Measurements from ENCODE around the gene ZNF48.

The ZNF48 gene

GRCh38 chr16:30378236-30379157, 16.7 kb upstream of the ZNF48 start:
- H4K20me1 ChIP-seq (ENCODE audit: insufficient read depth, low read length) = no peaks in the 10 kb centered on the region
- H3K9me3 ChIP-seq (replicated peaks; ENCODE audit: insufficient read depth, low read length) = no peaks in the 10 kb centered on the region
- peak overlapping the region; percentile 93 for H3K9ac ChIP-seq (ENCODE audit: low read length)
- H3K27ac ChIP-seq (ENCODE audit: low read length) = peak overlapping the region; percentile 98
- peak overlapping the region; percentile 43; the same call in 1 of the 2 replicates for H2AFZ ChIP-seq (ENCODE audit: low read length)
- peaks cover 35% of the 10 kb centered on the region for H3F3A ChIP-seq (ENCODE audit: insufficient read depth, low read length)
- TF ChIP-seq, protein P1, sequence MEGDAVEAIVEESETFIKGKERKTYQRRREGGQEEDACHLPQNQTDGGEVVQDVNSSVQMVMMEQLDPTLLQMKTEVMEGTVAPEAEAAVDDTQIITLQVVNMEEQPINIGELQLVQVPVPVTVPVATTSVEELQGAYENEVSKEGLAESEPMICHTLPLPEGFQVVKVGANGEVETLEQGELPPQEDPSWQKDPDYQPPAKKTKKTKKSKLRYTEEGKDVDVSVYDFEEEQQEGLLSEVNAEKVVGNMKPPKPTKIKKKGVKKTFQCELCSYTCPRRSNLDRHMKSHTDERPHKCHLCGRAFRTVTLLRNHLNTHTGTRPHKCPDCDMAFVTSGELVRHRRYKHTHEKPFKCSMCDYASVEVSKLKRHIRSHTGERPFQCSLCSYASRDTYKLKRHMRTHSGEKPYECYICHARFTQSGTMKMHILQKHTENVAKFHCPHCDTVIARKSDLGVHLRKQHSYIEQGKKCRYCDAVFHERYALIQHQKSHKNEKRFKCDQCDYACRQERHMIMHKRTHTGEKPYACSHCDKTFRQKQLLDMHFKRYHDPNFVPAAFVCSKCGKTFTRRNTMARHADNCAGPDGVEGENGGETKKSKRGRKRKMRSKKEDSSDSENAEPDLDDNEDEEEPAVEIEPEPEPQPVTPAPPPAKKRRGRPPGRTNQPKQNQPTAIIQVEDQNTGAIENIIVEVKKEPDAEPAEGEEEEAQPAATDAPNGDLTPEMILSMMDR (IDR thresholded peaks at IDR 0.05; ENCODE audit: low read length) = no peak; the same call in 1 of the 2 replicates
- TF ChIP-seq EZH2 (optimal IDR thresholded peaks at IDR 0.05; ENCODE audit: low read depth, low read length) (no peak), EZH2phosphoT487 (IDR thresholded peaks at IDR 0.05; ENCODE audit: low read length) (no peak)
- H3K4me1 ChIP-seq (ENCODE audit: low read length) = peaks cover 34% of the 10 kb centered on the region
- H3K27me3 ChIP-seq (replicated peaks; ENCODE audit: insufficient read depth, low read length) = no peaks in the 10 kb centered on the region
- no peaks in the 10 kb centered on the region for H3K36me3 ChIP-seq (replicated peaks; ENCODE audit: insufficient read depth, low read length)
- peaks cover 36% of the 10 kb centered on the region for H3K79me2 ChIP-seq (ENCODE audit: low read length)
- peak overlapping the region; percentile 85 for H3K4me3 ChIP-seq (ENCODE audit: low read length)
- H3K9me2 ChIP-seq (replicated peaks; ENCODE audit: insufficient read depth, low read length) = no peaks in the 10 kb centered on the region
- peak; percentile 98 for DNase-seq
- peak overlapping the region; percentile 95 for H3K4me2 ChIP-seq (ENCODE audit: low read depth, low read length)

DNA sequence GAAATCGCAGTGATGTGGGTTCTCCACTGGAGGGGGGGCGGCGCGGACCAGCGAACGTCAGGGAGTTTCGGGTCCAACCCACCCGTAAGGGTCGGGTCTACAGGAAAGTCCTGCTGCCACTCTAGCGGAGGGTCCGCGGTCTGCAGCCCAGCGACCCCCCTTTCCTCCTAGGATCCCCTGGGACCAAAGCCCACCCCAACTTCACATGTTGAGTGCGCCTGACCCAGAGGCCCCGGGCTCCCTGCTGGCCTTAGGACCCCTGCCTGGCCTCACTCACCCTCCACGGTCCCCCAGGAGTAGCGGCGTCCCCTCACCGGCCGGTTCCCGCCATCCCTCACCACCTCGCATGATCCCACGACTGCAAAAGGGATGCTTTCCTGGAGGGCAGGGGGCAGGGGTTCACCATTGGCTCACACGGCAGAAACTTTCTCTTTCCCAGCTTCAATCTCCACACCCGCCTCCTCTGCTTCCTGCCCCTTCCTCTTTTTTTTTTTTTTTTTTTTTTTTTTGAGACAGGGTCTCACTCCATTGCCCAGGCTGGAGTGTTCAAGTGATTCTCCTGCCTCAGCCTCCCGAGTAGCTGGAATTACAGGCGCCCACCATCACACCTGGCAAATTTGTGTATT, 15.9 kb upstream of the ZNF48 start:
- no peaks in the 10 kb centered on the region for H3K9me2 ChIP-seq (replicated peaks; ENCODE audit: insufficient read depth, low read length)
- H2AFZ ChIP-seq (ENCODE audit: low read length) = no peak overlapping the region; the same call in 1 of the 2 replicates
- H3K4me2 ChIP-seq (ENCODE audit: low read depth, low read length) = peak overlapping the region; percentile 93
- H3K79me2 ChIP-seq (ENCODE audit: low read length) = peaks cover 36% of the 10 kb centered on the region
- no peaks in the 10 kb centered on the region for H3K9me3 ChIP-seq (replicated peaks; ENCODE audit: insufficient read depth, low read length)
- H3F3A ChIP-seq (ENCODE audit: insufficient read depth, low read length) = peaks cover 35% of the 10 kb centered on the region
- peak overlapping the region; percentile 85 for H3K4me3 ChIP-seq (ENCODE audit: low read length)
- H3K36me3 ChIP-seq (replicated peaks; ENCODE audit: insufficient read depth, low read length) = no peaks in the 10 kb centered on the region
- no peaks in the 10 kb centered on the region for H4K20me1 ChIP-seq (ENCODE audit: insufficient read depth, low read length)
- TF ChIP-seq EZH2phosphoT487 (IDR thresholded peaks at IDR 0.05; ENCODE audit: low read length) = no peak
- TF ChIP-seq, protein P1 (IDR thresholded peaks at IDR 0.05; ENCODE audit: low read length) = no peak
- no peak for TF ChIP-seq EZH2 (optimal IDR thresholded peaks at IDR 0.05; ENCODE audit: low read depth, low read length)
- no peak for DNase-seq
- peak overlapping the region; percentile 93 for H3K9ac ChIP-seq (ENCODE audit: low read length)
- peaks cover 34% of the 10 kb centered on the region for H3K4me1 ChIP-seq (ENCODE audit: low read length)
- H3K27me3 ChIP-seq (replicated peaks; ENCODE audit: insufficient read depth, low read length) = no peaks in the 10 kb centered on the region
- peak overlapping the region; percentile 98 for H3K27ac ChIP-seq (ENCODE audit: low read length)

DNA sequence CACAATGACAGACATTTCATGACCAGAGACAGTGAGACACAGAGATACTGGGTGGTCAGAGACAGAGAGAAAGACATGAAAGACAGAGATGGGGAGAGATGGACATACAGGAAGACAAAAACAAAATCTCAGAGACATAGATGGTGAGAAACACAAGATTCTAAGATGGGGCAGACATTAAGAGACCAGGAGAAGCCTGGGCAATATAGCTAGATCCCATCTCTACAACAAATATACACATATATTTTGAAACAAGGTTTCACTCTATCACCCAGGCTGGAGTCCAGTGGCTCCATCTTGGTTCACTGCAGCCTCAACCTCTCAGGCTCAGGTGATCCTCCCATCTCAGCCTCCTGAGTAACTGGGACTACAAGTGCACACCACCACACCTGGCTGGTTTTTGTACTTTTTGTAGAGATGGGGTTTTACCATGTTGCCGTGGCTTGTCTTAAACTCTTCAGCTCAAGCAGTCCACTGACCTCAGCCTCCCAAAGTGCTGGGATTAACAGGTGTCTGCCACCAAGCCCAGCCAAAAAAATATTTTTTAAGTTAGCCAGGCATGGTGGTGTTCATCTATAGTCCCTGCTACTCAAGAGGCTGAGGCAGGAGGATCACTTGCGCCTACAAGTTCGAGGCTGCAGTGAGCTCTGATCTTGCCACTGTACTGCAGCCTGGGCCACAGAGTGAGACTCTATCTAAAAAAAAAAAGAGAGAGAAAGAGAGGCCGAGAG, 15.0 kb upstream of the ZNF48 start:
- no peak overlapping the region; the same call in 1 of the 2 replicates for H3K27ac ChIP-seq (ENCODE audit: low read length)
- H3K9me3 ChIP-seq (replicated peaks; ENCODE audit: insufficient read depth, low read length) = no peaks in the 10 kb centered on the region
- H3K27me3 ChIP-seq (replicated peaks; ENCODE audit: insufficient read depth, low read length) = no peaks in the 10 kb centered on the region
- H3K79me2 ChIP-seq (ENCODE audit: low read length) = peaks cover 36% of the 10 kb centered on the region
- H3K9me2 ChIP-seq (replicated peaks; ENCODE audit: insufficient read depth, low read length) = no peaks in the 10 kb centered on the region
- no peak overlapping the region for H2AFZ ChIP-seq (ENCODE audit: low read length)
- H3K4me3 ChIP-seq (ENCODE audit: low read length) = no peak overlapping the region
- no peak overlapping the region for H3K9ac ChIP-seq (ENCODE audit: low read length)
- no peak overlapping the region for H3K4me2 ChIP-seq (ENCODE audit: low read depth, low read length)
- no peaks in the 10 kb centered on the region for H4K20me1 ChIP-seq (ENCODE audit: insufficient read depth, low read length)
- no peaks in the 10 kb centered on the region for H3K36me3 ChIP-seq (replicated peaks; ENCODE audit: insufficient read depth, low read length)
- DNase-seq = no peak
- peaks cover 35% of the 10 kb centered on the region for H3F3A ChIP-seq (ENCODE audit: insufficient read depth, low read length)
- TF ChIP-seq, protein P1 (IDR thresholded peaks at IDR 0.05; ENCODE audit: low read length) = no peak
- TF ChIP-seq EZH2phosphoT487 (IDR thresholded peaks at IDR 0.05; ENCODE audit: low read length) = no peak
- no peak for TF ChIP-seq EZH2 (optimal IDR thresholded peaks at IDR 0.05; ENCODE audit: low read depth, low read length)
- peaks cover 34% of the 10 kb centered on the region for H3K4me1 ChIP-seq (ENCODE audit: low read length)
